ENCODE data around the gene NEK8. TPM values are rescaled to one million over a fixed set of nuclear protein-coding genes. Genes with fewer than 3 reads are reported as not detected.

The NEK8 gene
- total and polyA plus RNA-seq, 2 of the 8 experiments (the other 6 are each of a cell fraction or from before 2014, with no cell fraction given), result 14.9 to 23.3 TPM

DNA sequence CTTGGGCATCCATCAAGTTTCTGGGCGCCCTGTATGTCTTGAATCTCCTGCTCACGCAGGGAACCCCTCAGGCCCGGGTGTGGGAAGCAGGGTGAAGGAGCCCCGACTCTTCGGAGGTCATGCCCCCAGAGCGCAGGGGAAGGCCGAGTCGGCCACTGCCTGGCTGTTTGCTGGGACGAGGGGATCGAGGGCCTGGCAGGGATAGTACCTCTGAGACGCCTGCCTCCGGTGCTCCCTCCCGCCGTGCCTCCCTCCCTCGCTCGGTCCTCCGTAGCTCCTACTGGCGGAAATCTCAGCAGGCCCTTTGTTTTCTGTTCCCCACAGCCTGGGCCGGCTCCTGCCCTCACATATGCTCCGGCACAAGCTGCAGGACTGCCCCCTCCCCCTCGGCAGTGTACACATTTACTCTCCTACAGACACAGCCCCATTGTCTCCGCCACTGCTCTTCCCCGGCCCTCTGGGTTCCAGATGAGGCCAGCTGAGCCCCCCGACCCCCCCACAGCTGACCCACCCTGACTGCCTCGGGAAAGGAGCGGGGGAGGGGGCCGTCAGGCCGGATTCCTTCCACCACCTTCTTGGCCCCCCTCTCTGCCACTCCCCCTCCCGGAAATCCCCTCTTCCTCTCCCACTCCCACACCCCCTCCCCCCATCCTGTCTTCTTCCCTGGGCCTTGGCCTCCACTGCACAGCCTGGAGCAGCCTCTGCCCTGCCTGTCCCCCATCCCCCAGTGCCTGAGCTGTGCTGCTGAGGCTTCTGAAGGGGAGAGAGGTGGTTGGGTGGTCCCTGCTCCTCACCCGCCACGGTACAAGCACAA, 16.6 kb downstream of the NEK8 start:
- Histone ChIP-seq H2AK5ac (ENCODE audit: low read depth, low read length) (peak overlapping the region; percentile 70; the same call in 1 of the 2 replicates), H2BK5ac (ENCODE audit: low read depth, low read length) (peak overlapping the region; percentile 99), H2BK20ac (ENCODE audit: low read length) (peak overlapping the region; percentile 32; the same call in 1 of the 2 replicates), H2BK12ac (ENCODE audit: low read depth, low read length) (peak overlapping the region; percentile 80), H3K27ac (ENCODE audit: low read depth, low read length) (peak overlapping the region; percentile 98), H2BK120ac (replicated peaks; ENCODE audit: low read depth, low read length) (no peak overlapping the region), H3K4me3 (ENCODE audit: extremely low read depth in 1 of 4, insufficient read depth in 2 of 4, low read depth in 3 of 4, low read length in 4 of 4) (peak overlapping the region; percentile 94 to 99 (median 98)), H3K27me3 (replicated peaks in 1 of 4; ENCODE audit: control insufficient read depth in 3 of 4, extremely low read depth in 1 of 4, insufficient read depth in 3 of 4, low read length in 3 of 4) (no peaks in the 10 kb centered on the region), H3K9me3 (ENCODE audit: insufficient read depth in 2 of 2, low read depth in 1 of 2, low read length in 1 of 2) (no peaks in the 10 kb centered on the region), H3K79me2 (ENCODE audit: control insufficient read depth in 1 of 2, insufficient read depth in 2 of 2, low read length in 2 of 2) (peaks cover 19 to 38% of the 10 kb centered on the region in 2 experiments), H3K4ac (replicated peaks; ENCODE audit: insufficient read length, low read depth, low read length) (peak overlapping the region; percentile 95), H3K9ac (replicated peaks in 1 of 4; ENCODE audit: extremely low read depth in 1 of 4, low read depth in 3 of 4, low read length in 3 of 4) (peak overlapping the region; percentile 78 to 98 (median 95)), H4K5ac (ENCODE audit: insufficient read length, low read depth, low read length) (peak overlapping the region; percentile 90), H4K91ac (replicated peaks; ENCODE audit: insufficient read length, low read length) (peak overlapping the region; percentile 98), H4K20me1 (replicated peaks in 1 of 2; ENCODE audit: control insufficient read depth in 1 of 2, insufficient read depth in 2 of 2, low read length in 2 of 2) (peaks cover 28% of the 10 kb centered on the region in 2 experiments), H3K56ac (replicated peaks; ENCODE audit: insufficient read length, low read depth, low read length) (peak overlapping the region; percentile 94), H2BK15ac (ENCODE audit: low read length) (peak overlapping the region; percentile 72; the same call in 1 of the 2 replicates), H3K23me2 (ENCODE audit: low read depth, low read length) (peaks cover 23% of the 10 kb centered on the region), H4K8ac (ENCODE audit: extremely low read depth, insufficient read depth, low read length) (peak overlapping the region; percentile 91; the same call in 1 of the 2 replicates), H3K4me1 (replicated peaks in 1 of 4; ENCODE audit: control insufficient read depth in 3 of 4, insufficient read depth in 4 of 4, low read length in 3 of 4) (peaks cover 0 to 30% (median 25%) of the 10 kb centered on the region in 4 experiments; a peak in 6 of 7 replicates), H3K4me2 (ENCODE audit: insufficient read depth in 1 of 2, low read depth in 2 of 2, low read length in 2 of 2) (peak overlapping the region; percentile 92 to 93), H3K18ac (ENCODE audit: extremely low read depth, low read length) (peak overlapping the region; percentile 97), H2AFZ (ENCODE audit: low read length) (no peak overlapping the region), H3K36me3 (ENCODE audit: control insufficient read depth in 2 of 4, insufficient read depth in 4 of 4, low read length in 3 of 4) (peaks cover 24 to 35% (median 26%) of the 10 kb centered on the region in 4 experiments), H3K79me1 (ENCODE audit: low read depth, low read length) (peaks cover 14% of the 10 kb centered on the region; the same call in 1 of the 2 replicates), H3K14ac (ENCODE audit: insufficient read length) (no peak overlapping the region), H3K23ac (ENCODE audit: insufficient read length) (no peak overlapping the region)
- CTCF ChIA-PET (ENCODE audit: partially characterized antibody), result interaction anchor here (0.7 to 11.7 kb wide), 5 partner anchors 9 to 134 kb away, joined by 3 to 316 read pairs (median 4); partner anchors contain the start of genes NEK8, RPL23A and TLCD1
- 3% methylated on average over 25 of the region's 31 CpGs; no CpG with 5 or more reads in 1 of the 2 experiments for whole genome bisulfite sequencing, 2 experiments (ENCODE audit: extremely low coverage in 1 of 2, insufficient coverage in 1 of 2, insufficient read length in 1 of 2, insufficient replicate concordance in 2 of 2, low coverage in 1 of 2, low lambda C conversion rate in 2 of 2, missing lambda C conversion rate in 1 of 2)
- FAIRE-seq, result no peak
- POLR2A ChIA-PET (ENCODE audit: partially characterized antibody), result interaction anchor here (0.6 to 15.3 kb wide), 18 partner anchors 9 to 208 kb away, joined by 3 to 813 read pairs (median 5); partner anchors contain the start of genes FAM222B, FLOT2, NEK8 and PROCA1
- peak in 1 of 2 experiments; percentile 65 for DNase-seq (ENCODE audit: low read depth in 1 of 2, low spot score in 2 of 2)
- TF ChIP-seq KDM5A (IDR thresholded peaks at IDR 0.05; ENCODE audit: low read length), result no peak
- no peak for TF ChIP-seq CHD2 (IDR thresholded peaks at IDR 0.05; ENCODE audit: low read length)
- no peak for TF ChIP-seq SIX5 (IDR thresholded peaks at IDR 0.05; ENCODE audit: low read depth, low read length)
- TF ChIP-seq NANOG (IDR thresholded peaks at IDR 0.05; ENCODE audit: insufficient read depth, low read depth, low read length, poor library complexity, severe bottlenecking), result no peak
- TF ChIP-seq CHD1 (IDR thresholded peaks at IDR 0.05; ENCODE audit: low read depth, low read length), result peak; percentile 75; the same call in 1 of the 2 replicates
- TF ChIP-seq RAD21 (IDR thresholded peaks at IDR 0.05 in 1 of 2, conservative IDR thresholded peaks at IDR 0.05 in 1 of 2; ENCODE audit: low read depth in 2 of 2, low read length in 2 of 2), result no peak
- TF ChIP-seq CEBPB (IDR thresholded peaks at IDR 0.05; ENCODE audit: low read depth, low read length), result no peak
- no peak for TF ChIP-seq SIRT6 (IDR thresholded peaks at IDR 0.05; ENCODE audit: low read length)
- no peak for TF ChIP-seq TAF7 (optimal IDR thresholded peaks at IDR 0.05; ENCODE audit: borderline replicate concordance, low read depth, low read length)
- TF ChIP-seq ASH2L (IDR thresholded peaks at IDR 0.05; ENCODE audit: low read length), result peak; percentile 35
- TF ChIP-seq KDM1A (IDR thresholded peaks at IDR 0.05; ENCODE audit: borderline replicate concordance, low read length), result 0 out of 2 replicates have a peak, but pooled peaks have one; percentile 58
